ENCODE results near the gene DYNC2H1. TPM values are rescaled to one million over a fixed set of nuclear protein-coding genes. Genes with fewer than 3 reads are reported as not detected.

The DYNC2H1 gene
- total RNA-seq, 1 experiment from 2014 or later: 12.4 TPM

GRCh38 chr11:103487113-103487512 is 377.9 kb downstream of the DYNC2H1 start:
- DNase-seq (ENCODE audit: low read depth, low spot score) (no peak), ATAC-seq (no peak)
- H3K9me3 ChIP-seq (ENCODE audit: control insufficient read depth, insufficient read depth, low read depth, low read length): peaks cover 4% of the 10 kb centered on the region; the same call in 1 of the 2 replicates
- BruUV-seq (replicated peaks): no TSS peak
- in situ Hi-C loops (cut with HindIII; ENCODE audit: low pct_unique_long_range_greater_than_20kb, low sequenced_read_pairs) (no loop called here), intact Hi-C loops (cut with micrococcal nuclease; ENCODE audit: unreplicated experiment) (no loop called here)
- no peaks in the 10 kb centered on the region for H3K36me3 ChIP-seq (ENCODE audit: control insufficient read depth, insufficient read depth, low read length)
- no peak for TF ChIP-seq POLR2AphosphoS5 (IDR thresholded peaks at IDR 0.05; ENCODE audit: low read depth, low read length)
- TF ChIP-seq, protein P1, sequence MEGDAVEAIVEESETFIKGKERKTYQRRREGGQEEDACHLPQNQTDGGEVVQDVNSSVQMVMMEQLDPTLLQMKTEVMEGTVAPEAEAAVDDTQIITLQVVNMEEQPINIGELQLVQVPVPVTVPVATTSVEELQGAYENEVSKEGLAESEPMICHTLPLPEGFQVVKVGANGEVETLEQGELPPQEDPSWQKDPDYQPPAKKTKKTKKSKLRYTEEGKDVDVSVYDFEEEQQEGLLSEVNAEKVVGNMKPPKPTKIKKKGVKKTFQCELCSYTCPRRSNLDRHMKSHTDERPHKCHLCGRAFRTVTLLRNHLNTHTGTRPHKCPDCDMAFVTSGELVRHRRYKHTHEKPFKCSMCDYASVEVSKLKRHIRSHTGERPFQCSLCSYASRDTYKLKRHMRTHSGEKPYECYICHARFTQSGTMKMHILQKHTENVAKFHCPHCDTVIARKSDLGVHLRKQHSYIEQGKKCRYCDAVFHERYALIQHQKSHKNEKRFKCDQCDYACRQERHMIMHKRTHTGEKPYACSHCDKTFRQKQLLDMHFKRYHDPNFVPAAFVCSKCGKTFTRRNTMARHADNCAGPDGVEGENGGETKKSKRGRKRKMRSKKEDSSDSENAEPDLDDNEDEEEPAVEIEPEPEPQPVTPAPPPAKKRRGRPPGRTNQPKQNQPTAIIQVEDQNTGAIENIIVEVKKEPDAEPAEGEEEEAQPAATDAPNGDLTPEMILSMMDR (IDR thresholded peaks at IDR 0.05): no peak
- no peak for TF ChIP-seq TCF7L2 (IDR thresholded peaks at IDR 0.05; ENCODE audit: low read depth, low read length)
- TF ChIP-seq, protein P2, sequence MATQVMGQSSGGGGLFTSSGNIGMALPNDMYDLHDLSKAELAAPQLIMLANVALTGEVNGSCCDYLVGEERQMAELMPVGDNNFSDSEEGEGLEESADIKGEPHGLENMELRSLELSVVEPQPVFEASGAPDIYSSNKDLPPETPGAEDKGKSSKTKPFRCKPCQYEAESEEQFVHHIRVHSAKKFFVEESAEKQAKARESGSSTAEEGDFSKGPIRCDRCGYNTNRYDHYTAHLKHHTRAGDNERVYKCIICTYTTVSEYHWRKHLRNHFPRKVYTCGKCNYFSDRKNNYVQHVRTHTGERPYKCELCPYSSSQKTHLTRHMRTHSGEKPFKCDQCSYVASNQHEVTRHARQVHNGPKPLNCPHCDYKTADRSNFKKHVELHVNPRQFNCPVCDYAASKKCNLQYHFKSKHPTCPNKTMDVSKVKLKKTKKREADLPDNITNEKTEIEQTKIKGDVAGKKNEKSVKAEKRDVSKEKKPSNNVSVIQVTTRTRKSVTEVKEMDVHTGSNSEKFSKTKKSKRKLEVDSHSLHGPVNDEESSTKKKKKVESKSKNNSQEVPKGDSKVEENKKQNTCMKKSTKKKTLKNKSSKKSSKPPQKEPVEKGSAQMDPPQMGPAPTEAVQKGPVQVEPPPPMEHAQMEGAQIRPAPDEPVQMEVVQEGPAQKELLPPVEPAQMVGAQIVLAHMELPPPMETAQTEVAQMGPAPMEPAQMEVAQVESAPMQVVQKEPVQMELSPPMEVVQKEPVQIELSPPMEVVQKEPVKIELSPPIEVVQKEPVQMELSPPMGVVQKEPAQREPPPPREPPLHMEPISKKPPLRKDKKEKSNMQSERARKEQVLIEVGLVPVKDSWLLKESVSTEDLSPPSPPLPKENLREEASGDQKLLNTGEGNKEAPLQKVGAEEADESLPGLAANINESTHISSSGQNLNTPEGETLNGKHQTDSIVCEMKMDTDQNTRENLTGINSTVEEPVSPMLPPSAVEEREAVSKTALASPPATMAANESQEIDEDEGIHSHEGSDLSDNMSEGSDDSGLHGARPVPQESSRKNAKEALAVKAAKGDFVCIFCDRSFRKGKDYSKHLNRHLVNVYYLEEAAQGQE (IDR thresholded peaks at IDR 0.05; ENCODE audit: insufficient read depth in 1 of 2, low read depth in 2 of 2, low read length in 1 of 2): no peak
- TF ChIP-seq SIN3A (IDR thresholded peaks at IDR 0.05; ENCODE audit: borderline replicate concordance, insufficient read depth, low read depth, low read length): no peak
- CTCF ChIA-PET: interaction anchor here (0.7 kb wide), 1 partner anchor 57 kb away, joined by 7 read pairs; no protein-coding TSS in a partner anchor
- no peak overlapping the region for H3K4me3 ChIP-seq (ENCODE audit: low read depth in 2 of 2, low read length in 2 of 2)
- H3K4me1 ChIP-seq (ENCODE audit: control insufficient read depth, insufficient read depth, low read length): no peaks in the 10 kb centered on the region
- POLR2A ChIA-PET: no interaction called here
- no peaks in the 10 kb centered on the region for H3K27me3 ChIP-seq (ENCODE audit: control insufficient read depth, insufficient read depth, low read length)
- no peak overlapping the region for H3K27ac ChIP-seq (ENCODE audit: low read length)

- TF ChIP-seq POLR2AphosphoS5 (IDR thresholded peaks at IDR 0.05; ENCODE audit: low read depth, low read length) (no peak), TCF7L2 (IDR thresholded peaks at IDR 0.05; ENCODE audit: low read depth, low read length) (no peak), SIN3A (IDR thresholded peaks at IDR 0.05; ENCODE audit: borderline replicate concordance, insufficient read depth, low read depth, low read length) (no peak)
- TF ChIP-seq, protein P1 (IDR thresholded peaks at IDR 0.05): no peak
- in situ Hi-C loops (cut with HindIII; ENCODE audit: low pct_unique_long_range_greater_than_20kb, low sequenced_read_pairs) (no loop called here), intact Hi-C loops (cut with micrococcal nuclease; ENCODE audit: unreplicated experiment) (no loop called here)
- POLR2A ChIA-PET: no interaction called here
- Histone ChIP-seq H3K27me3 (ENCODE audit: control insufficient read depth, insufficient read depth, low read length) (no peaks in the 10 kb centered on the region), H3K36me3 (ENCODE audit: control insufficient read depth, insufficient read depth, low read length) (no peaks in the 10 kb centered on the region), H3K4me1 (ENCODE audit: control insufficient read depth, insufficient read depth, low read length) (no peaks in the 10 kb centered on the region), H3K27ac (ENCODE audit: low read length) (no peak overlapping the region), H3K4me3 (ENCODE audit: low read depth in 2 of 2, low read length in 2 of 2) (no peak overlapping the region), H3K9me3 (ENCODE audit: control insufficient read depth, insufficient read depth, low read depth, low read length) (peaks cover 4% of the 10 kb centered on the region; the same call in 1 of the 2 replicates)
- DNase-seq (ENCODE audit: low read depth, low spot score): no peak
- CTCF ChIA-PET: interaction anchor here (0.6 kb wide), 1 partner anchor 121 kb away, joined by 4 read pairs; no protein-coding TSS in a partner anchor
- ATAC-seq: no peak
- BruUV-seq (replicated peaks): no TSS peak
Measured at GRCh38 chr11:103488031-103488461, 378.8 kb downstream of the DYNC2H1 start.

All from Panc1 (cell line).